ENCODE measurements around the gene LYRM4.

LYRM4 gene

GRCh38 chr6:5112066-5112799 is 148.5 kb downstream of the LYRM4 start:
- H3K9ac ChIP-seq (ENCODE audit: low read length), result no peak overlapping the region
- DNase-seq (ENCODE audit: low read depth), result peak; percentile 64
- no peaks in the 10 kb centered on the region for H3K27me3 ChIP-seq (replicated peaks; ENCODE audit: control insufficient read depth, insufficient read depth, low read length)
- peaks cover 9% of the 10 kb centered on the region for H3K36me3 ChIP-seq (ENCODE audit: control insufficient read depth, insufficient read depth, low read length, severe bottlenecking)
- H3K4me3 ChIP-seq (ENCODE audit: low read length), result no peak overlapping the region
- H3K9me3 ChIP-seq (ENCODE audit: control insufficient read depth, low read length), result no peaks in the 10 kb centered on the region
- H3K4me1 ChIP-seq (ENCODE audit: control insufficient read depth, insufficient read depth, low read length), result peaks cover 10% of the 10 kb centered on the region

GRCh38 chr6:5111626-5112025 is 149.1 kb downstream of the LYRM4 start:
- Histone ChIP-seq H3K4me1 (ENCODE audit: control insufficient read depth, insufficient read depth, low read length) (peaks cover 8% of the 10 kb centered on the region), H3K36me3 (ENCODE audit: control insufficient read depth, insufficient read depth, low read length, severe bottlenecking) (peaks cover 9% of the 10 kb centered on the region), H3K4me3 (ENCODE audit: low read length) (no peak overlapping the region), H3K27me3 (replicated peaks; ENCODE audit: control insufficient read depth, insufficient read depth, low read length) (no peaks in the 10 kb centered on the region), H3K9ac (ENCODE audit: low read length) (no peak overlapping the region), H3K9me3 (ENCODE audit: control insufficient read depth, low read length) (no peaks in the 10 kb centered on the region)
- DNase-seq (ENCODE audit: low read depth), result no peak

- no peaks in the 10 kb centered on the region for H3K9me3 ChIP-seq (ENCODE audit: control insufficient read depth, low read length)
- peaks cover 9% of the 10 kb centered on the region for H3K36me3 ChIP-seq (ENCODE audit: control insufficient read depth, insufficient read depth, low read length, severe bottlenecking)
- no peaks in the 10 kb centered on the region for H3K27me3 ChIP-seq (replicated peaks; ENCODE audit: control insufficient read depth, insufficient read depth, low read length)
- no peak for DNase-seq (ENCODE audit: low read depth)
- H3K4me1 ChIP-seq (ENCODE audit: control insufficient read depth, insufficient read depth, low read length), result peaks cover 5% of the 10 kb centered on the region
- H3K4me3 ChIP-seq (ENCODE audit: low read length), result no peak overlapping the region
- H3K9ac ChIP-seq (ENCODE audit: low read length), result no peak overlapping the region
Measured at GRCh38 chr6:5110246-5110645, 150.5 kb downstream of the LYRM4 start.

- Histone ChIP-seq H3K27me3 (replicated peaks; ENCODE audit: control insufficient read depth, insufficient read depth, low read length) (no peaks in the 10 kb centered on the region), H3K9me3 (ENCODE audit: control insufficient read depth, low read length) (no peaks in the 10 kb centered on the region), H3K4me3 (ENCODE audit: low read length) (no peak overlapping the region), H3K9ac (ENCODE audit: low read length) (no peak overlapping the region), H3K4me1 (ENCODE audit: control insufficient read depth, insufficient read depth, low read length) (peaks cover 5% of the 10 kb centered on the region), H3K36me3 (ENCODE audit: control insufficient read depth, insufficient read depth, low read length, severe bottlenecking) (peaks cover 9% of the 10 kb centered on the region)
- no peak for DNase-seq (ENCODE audit: low read depth)
Measured at GRCh38 chr6:5109436-5109835, 151.3 kb downstream of the LYRM4 start.

GRCh38 chr6:5108536-5109150 is 152.1 kb downstream of the LYRM4 start:
- no peaks in the 10 kb centered on the region for H3K9me3 ChIP-seq (ENCODE audit: control insufficient read depth, low read length)
- peaks cover 9% of the 10 kb centered on the region for H3K36me3 ChIP-seq (ENCODE audit: control insufficient read depth, insufficient read depth, low read length, severe bottlenecking)
- H3K4me1 ChIP-seq (ENCODE audit: control insufficient read depth, insufficient read depth, low read length), result peaks cover 5% of the 10 kb centered on the region
- H3K4me3 ChIP-seq (ENCODE audit: low read length), result no peak overlapping the region
- H3K27me3 ChIP-seq (replicated peaks; ENCODE audit: control insufficient read depth, insufficient read depth, low read length), result no peaks in the 10 kb centered on the region
- no peak overlapping the region for H3K9ac ChIP-seq (ENCODE audit: low read length)
- no peak for DNase-seq (ENCODE audit: low read depth)

GRCh38 chr6:5108068-5108467 is 152.7 kb downstream of the LYRM4 start:
- Histone ChIP-seq H3K36me3 (ENCODE audit: control insufficient read depth, insufficient read depth, low read length, severe bottlenecking) (peaks cover 9% of the 10 kb centered on the region), H3K27me3 (replicated peaks; ENCODE audit: control insufficient read depth, insufficient read depth, low read length) (no peaks in the 10 kb centered on the region), H3K4me1 (ENCODE audit: control insufficient read depth, insufficient read depth, low read length) (peaks cover 5% of the 10 kb centered on the region), H3K9ac (ENCODE audit: low read length) (no peak overlapping the region), H3K9me3 (ENCODE audit: control insufficient read depth, low read length) (no peaks in the 10 kb centered on the region), H3K4me3 (ENCODE audit: low read length) (no peak overlapping the region)
- DNase-seq (ENCODE audit: low read depth), result no peak

GRCh38 chr6:5107341-5107740 is 153.4 kb downstream of the LYRM4 start:
- no peak for DNase-seq (ENCODE audit: low read depth)
- H3K36me3 ChIP-seq (ENCODE audit: control insufficient read depth, insufficient read depth, low read length, severe bottlenecking), result peaks cover 9% of the 10 kb centered on the region
- H3K9me3 ChIP-seq (ENCODE audit: control insufficient read depth, low read length), result no peaks in the 10 kb centered on the region
- no peaks in the 10 kb centered on the region for H3K27me3 ChIP-seq (replicated peaks; ENCODE audit: control insufficient read depth, insufficient read depth, low read length)
- no peak overlapping the region for H3K4me3 ChIP-seq (ENCODE audit: low read length)
- H3K9ac ChIP-seq (ENCODE audit: low read length), result no peak overlapping the region
- H3K4me1 ChIP-seq (ENCODE audit: control insufficient read depth, insufficient read depth, low read length), result peaks cover 4% of the 10 kb centered on the region

GRCh38 chr6:5105146-5105545 is 155.6 kb downstream of the LYRM4 start:
- no peak for DNase-seq (ENCODE audit: low read depth)
- no peaks in the 10 kb centered on the region for H3K36me3 ChIP-seq (ENCODE audit: control insufficient read depth, insufficient read depth, low read length, severe bottlenecking)
- no peak overlapping the region for H3K4me3 ChIP-seq (ENCODE audit: low read length)
- no peaks in the 10 kb centered on the region for H3K9me3 ChIP-seq (ENCODE audit: control insufficient read depth, low read length)
- H3K9ac ChIP-seq (ENCODE audit: low read length), result no peak overlapping the region
- no peaks in the 10 kb centered on the region for H3K27me3 ChIP-seq (replicated peaks; ENCODE audit: control insufficient read depth, insufficient read depth, low read length)
- no peaks in the 10 kb centered on the region for H3K4me1 ChIP-seq (ENCODE audit: control insufficient read depth, insufficient read depth, low read length)

- no peak overlapping the region for H3K4me3 ChIP-seq (ENCODE audit: low read length)
- no peaks in the 10 kb centered on the region for H3K4me1 ChIP-seq (ENCODE audit: control insufficient read depth, insufficient read depth, low read length)
- DNase-seq (ENCODE audit: low read depth), result no peak
- no peak overlapping the region for H3K9ac ChIP-seq (ENCODE audit: low read length)
- no peaks in the 10 kb centered on the region for H3K36me3 ChIP-seq (ENCODE audit: control insufficient read depth, insufficient read depth, low read length, severe bottlenecking)
- no peaks in the 10 kb centered on the region for H3K9me3 ChIP-seq (ENCODE audit: control insufficient read depth, low read length)
- H3K27me3 ChIP-seq (replicated peaks; ENCODE audit: control insufficient read depth, insufficient read depth, low read length), result no peaks in the 10 kb centered on the region
Measured at GRCh38 chr6:5104667-5105066, 156.1 kb downstream of the LYRM4 start.

- Histone ChIP-seq H3K4me1 (ENCODE audit: control insufficient read depth, insufficient read depth, low read length) (no peaks in the 10 kb centered on the region), H3K4me3 (ENCODE audit: low read length) (no peak overlapping the region), H3K9me3 (ENCODE audit: control insufficient read depth, low read length) (no peaks in the 10 kb centered on the region), H3K36me3 (ENCODE audit: control insufficient read depth, insufficient read depth, low read length, severe bottlenecking) (no peaks in the 10 kb centered on the region), H3K9ac (ENCODE audit: low read length) (no peak overlapping the region), H3K27me3 (replicated peaks; ENCODE audit: control insufficient read depth, insufficient read depth, low read length) (no peaks in the 10 kb centered on the region)
- no peak for DNase-seq (ENCODE audit: low read depth)
Measured at GRCh38 chr6:5103250-5103649, 157.5 kb downstream of the LYRM4 start.

GRCh38 chr6:5102267-5102970 is 158.3 kb downstream of the LYRM4 start:
- H3K9ac ChIP-seq (ENCODE audit: low read length), result no peak overlapping the region
- H3K27me3 ChIP-seq (replicated peaks; ENCODE audit: control insufficient read depth, insufficient read depth, low read length), result no peaks in the 10 kb centered on the region

More at GRCh38 chr6:5102267-5102970, 158.3 kb downstream of the LYRM4 start:
- Histone ChIP-seq H3K36me3 (ENCODE audit: control insufficient read depth, insufficient read depth, low read length, severe bottlenecking) (no peaks in the 10 kb centered on the region), H3K9me3 (ENCODE audit: control insufficient read depth, low read length) (no peaks in the 10 kb centered on the region), H3K4me1 (ENCODE audit: control insufficient read depth, insufficient read depth, low read length) (no peaks in the 10 kb centered on the region), H3K4me3 (ENCODE audit: low read length) (no peak overlapping the region)
- DNase-seq (ENCODE audit: low read depth), result no peak
